HG02973 (cell line): ENCODE results near the gene SGCA.

Source experiments
- ATAC-seq: cut with Tn5 transposase; IDR thresholded peaks from one replicate; pipeline ENCODE4 v1.9.1; 2021; ENCODE audit warnings: moderate library complexity; ENCODE audit not compliant: unreplicated experiment

SGCA gene

DNA sequence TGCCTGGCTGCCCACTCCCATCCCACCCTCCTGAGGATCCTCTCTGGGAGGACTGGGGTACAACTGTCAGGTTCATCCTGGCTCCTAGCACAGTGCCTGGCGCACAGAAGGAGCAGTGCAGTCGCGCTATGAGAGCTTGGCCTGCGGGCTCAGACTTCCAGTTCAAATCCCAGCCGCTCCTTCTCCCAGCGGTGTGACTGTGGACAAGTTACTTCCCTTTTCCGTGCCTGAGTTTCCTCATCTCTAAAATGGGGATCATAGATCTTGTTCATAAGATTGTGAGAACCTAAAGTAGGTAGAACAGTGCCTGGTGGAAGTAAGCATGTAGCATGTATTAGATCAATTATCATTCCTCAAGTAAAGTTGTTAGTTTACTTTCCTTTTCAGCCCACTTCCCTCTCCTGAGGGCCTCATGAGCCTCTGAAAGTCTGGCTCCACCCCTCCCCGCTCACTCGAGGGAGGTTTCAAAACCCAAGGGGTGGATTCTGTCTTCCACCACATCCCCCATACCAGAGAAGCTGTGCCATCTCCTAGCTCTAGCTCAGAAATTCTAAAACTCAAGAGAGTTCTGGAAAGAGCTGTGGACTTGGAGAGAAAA lies 55.6 kb downstream of the SGCA start:
- no peak for ATAC-seq

DNA sequence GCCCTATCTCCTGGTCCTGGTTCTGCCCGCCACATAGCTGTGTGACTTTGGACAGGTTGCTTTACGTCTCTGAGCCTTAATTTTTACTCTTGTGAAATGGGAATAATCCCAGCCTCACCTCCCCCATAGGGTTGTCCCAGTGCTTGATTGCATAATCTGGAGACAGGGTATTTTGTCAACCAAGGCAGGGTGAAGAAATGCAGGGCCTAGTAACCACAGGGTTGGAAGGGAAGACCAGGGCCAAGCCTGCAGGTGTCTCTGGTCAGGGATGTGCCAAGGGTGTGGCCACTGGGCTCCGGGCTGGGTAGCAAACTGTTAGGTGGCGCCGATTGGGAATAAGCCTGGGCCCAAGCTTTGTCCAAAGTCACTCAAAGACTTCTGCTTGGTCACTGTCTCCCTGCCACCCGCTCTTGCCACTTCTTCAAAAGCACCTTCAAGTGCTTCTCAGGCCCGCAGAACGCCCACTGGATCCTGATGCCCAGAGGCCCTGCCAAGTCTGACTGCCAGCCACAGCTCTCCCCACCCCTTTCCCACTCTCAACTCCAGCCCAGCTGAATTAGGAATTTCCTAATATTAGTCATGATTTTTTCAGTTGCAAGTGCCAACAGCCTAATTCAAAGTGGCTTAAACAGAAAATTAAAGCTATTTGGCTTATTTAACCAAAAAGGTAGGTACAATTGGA lies 56.2 kb downstream of the SGCA start:
- ATAC-seq: no peak

DNA sequence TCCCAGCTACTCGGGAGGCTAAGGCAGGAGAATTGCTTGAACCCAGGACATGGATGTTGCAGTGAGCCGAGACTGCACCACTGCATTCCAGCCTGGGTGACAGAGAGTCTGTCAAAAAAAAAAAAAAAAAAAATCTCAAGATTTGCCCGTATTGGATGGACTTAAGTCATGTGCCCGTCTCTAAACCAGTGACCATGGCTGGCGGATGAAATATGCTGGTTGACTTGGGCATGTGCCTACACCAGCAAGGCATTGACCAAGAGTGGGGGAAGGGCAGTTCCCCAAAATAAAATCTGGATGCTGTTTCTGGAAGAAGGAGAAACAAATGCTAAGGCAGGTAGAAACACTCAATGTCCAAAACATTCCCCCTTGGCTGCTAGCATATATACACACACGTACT lies 57.1 kb downstream of the SGCA start:
- no peak for ATAC-seq
